ENCODE results near the gene SF3B1. TPM values are rescaled to one million over a fixed set of nuclear protein-coding genes. Genes with fewer than 3 reads are reported as not detected.

SF3B1 gene
- total RNA-seq, 1 donor from 2014 or later = 787 TPM

- Mint-ChIP-seq H3K36me3 (no peaks in the 10 kb centered on the region), H3K9me3 (no peaks in the 10 kb centered on the region), H3K27me3 (ENCODE audit: insufficient read depth, low read depth) (peaks cover 7% of the 10 kb centered on the region), H3K4me3 (no peak overlapping the region), H3K27ac (no peak overlapping the region), H3K4me1 (peaks cover 2% of the 10 kb centered on the region)
- no peak for TF ChIP-seq CTCF (IDR thresholded peaks at IDR 0.05)
- TF ChIP-seq EZH2phosphoT487 (IDR thresholded peaks at IDR 0.05) = no peak
- TF ChIP-seq EZH2 (IDR thresholded peaks at IDR 0.05) = no peak
- no peak overlapping the region for H3K9ac ChIP-seq
- DNase-seq (ENCODE audit: low spot score) = no peak
- no peaks in the 10 kb centered on the region for H3K36me3 ChIP-seq
- no peak overlapping the region for H3K27ac ChIP-seq
- no peak overlapping the region for H3K4me2 ChIP-seq
- no peaks in the 10 kb centered on the region for H4K20me1 ChIP-seq (ENCODE audit: low read depth)
- no peaks in the 10 kb centered on the region for H3K79me2 ChIP-seq (ENCODE audit: low read depth)
- H3F3A ChIP-seq (ENCODE audit: low read depth) = no peaks in the 10 kb centered on the region
- H2AFZ ChIP-seq (replicated peaks) = peak overlapping the region; percentile 24
- no peaks in the 10 kb centered on the region for H3K27me3 ChIP-seq
- H3K9me3 ChIP-seq (ENCODE audit: low read depth) = no peaks in the 10 kb centered on the region
- H3K4me3 ChIP-seq = no peak overlapping the region
- no peaks in the 10 kb centered on the region for H3K4me1 ChIP-seq
These were observed 70.8 kb downstream of the SF3B1 start for GRCh38 chr2:197363998-197364397.

DNA sequence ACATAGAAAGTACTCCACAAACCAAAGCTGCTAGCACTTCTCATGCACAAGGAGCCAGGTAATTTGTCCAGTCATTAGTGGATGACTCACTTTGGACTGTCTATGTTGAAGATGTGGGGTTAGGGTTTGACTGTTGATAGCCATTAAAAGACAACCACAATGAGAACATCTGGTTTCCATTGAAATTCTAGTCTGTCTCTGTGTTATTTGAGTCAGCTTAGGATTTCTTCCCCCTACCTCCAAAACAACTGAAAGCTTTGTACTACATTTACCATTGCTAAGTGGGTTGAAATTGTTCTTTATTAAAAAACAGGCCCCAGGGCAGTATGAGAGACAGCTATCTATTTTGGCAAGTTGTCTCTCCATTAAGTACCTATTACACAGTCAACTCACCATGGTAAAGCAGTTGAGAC lies 74.1 kb downstream of the SF3B1 start:
- peaks cover 2% of the 10 kb centered on the region for H3K27me3 Mint-ChIP-seq (ENCODE audit: insufficient read depth, low read depth)
- no peak for TF ChIP-seq EZH2phosphoT487 (IDR thresholded peaks at IDR 0.05)
- TF ChIP-seq CTCF (IDR thresholded peaks at IDR 0.05) = no peak
- TF ChIP-seq EZH2 (IDR thresholded peaks at IDR 0.05) = no peak
- Histone ChIP-seq H3K4me1 (no peaks in the 10 kb centered on the region), H3K36me3 (no peaks in the 10 kb centered on the region), H3K27me3 (no peaks in the 10 kb centered on the region), H3K9me3 (ENCODE audit: low read depth) (no peaks in the 10 kb centered on the region), H3K27ac (no peak overlapping the region), H3K4me3 (no peak overlapping the region), H4K20me1 (ENCODE audit: low read depth) (no peaks in the 10 kb centered on the region), H3F3A (ENCODE audit: low read depth) (no peaks in the 10 kb centered on the region), H3K9ac (no peak overlapping the region), H3K79me2 (ENCODE audit: low read depth) (no peaks in the 10 kb centered on the region), H3K4me2 (no peak overlapping the region), H2AFZ (replicated peaks) (no peak overlapping the region)
- H3K36me3 Mint-ChIP-seq = no peaks in the 10 kb centered on the region
- no peaks in the 10 kb centered on the region for H3K9me3 Mint-ChIP-seq
- no peak overlapping the region for H3K4me3 Mint-ChIP-seq
- DNase-seq (ENCODE audit: low spot score) = no peak
- no peak overlapping the region for H3K27ac Mint-ChIP-seq
- peaks cover 2% of the 10 kb centered on the region for H3K4me1 Mint-ChIP-seq

DNA sequence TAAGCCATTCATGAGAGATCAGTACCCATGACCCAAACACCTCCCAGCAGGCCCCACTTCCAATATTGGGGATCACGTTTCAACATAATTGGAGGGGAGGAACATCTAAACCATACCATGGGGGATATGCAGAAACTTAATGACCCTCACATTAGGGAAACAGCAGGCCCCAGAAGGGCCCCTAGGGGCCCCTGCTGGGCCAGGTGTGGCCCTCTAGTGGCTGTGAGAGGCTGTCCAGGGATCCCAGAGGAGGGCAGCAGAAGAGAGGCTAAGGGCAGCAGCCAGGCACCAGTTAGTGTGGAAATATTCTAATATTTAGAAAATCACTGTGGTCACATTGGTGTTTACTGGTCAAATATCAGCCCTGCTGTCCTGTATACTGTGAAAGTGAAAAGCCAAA lies 75.0 kb downstream of the SF3B1 start:
- Histone ChIP-seq H3K27me3 (no peaks in the 10 kb centered on the region), H3K4me2 (no peak overlapping the region), H3K9ac (no peak overlapping the region), H3K9me3 (ENCODE audit: low read depth) (no peaks in the 10 kb centered on the region), H3F3A (ENCODE audit: low read depth) (no peaks in the 10 kb centered on the region), H2AFZ (replicated peaks) (no peak overlapping the region), H4K20me1 (ENCODE audit: low read depth) (no peaks in the 10 kb centered on the region), H3K27ac (no peak overlapping the region), H3K4me1 (no peaks in the 10 kb centered on the region), H3K79me2 (ENCODE audit: low read depth) (no peaks in the 10 kb centered on the region), H3K4me3 (no peak overlapping the region), H3K36me3 (no peaks in the 10 kb centered on the region)
- H3K36me3 Mint-ChIP-seq = no peaks in the 10 kb centered on the region
- no peak overlapping the region for H3K4me3 Mint-ChIP-seq
- H3K4me1 Mint-ChIP-seq = peaks cover 2% of the 10 kb centered on the region
- peaks cover 2% of the 10 kb centered on the region for H3K27me3 Mint-ChIP-seq (ENCODE audit: insufficient read depth, low read depth)
- H3K9me3 Mint-ChIP-seq = no peaks in the 10 kb centered on the region
- DNase-seq (ENCODE audit: low spot score) = no peak
- no peak for TF ChIP-seq EZH2 (IDR thresholded peaks at IDR 0.05)
- TF ChIP-seq CTCF (IDR thresholded peaks at IDR 0.05) = no peak
- no peak overlapping the region for H3K27ac Mint-ChIP-seq

Data from neural progenitor cell (in vitro differentiated cells).